Measurements from ENCODE around the gene ZBTB25. TPM values are rescaled to one million over a fixed set of nuclear protein-coding genes. Genes with fewer than 3 reads are reported as not detected.

The ZBTB25 gene
- total and polyA plus RNA-seq, 3 donors from 2014 or later, result 13.3 to 21.3 (median 20.6) TPM

DNA sequence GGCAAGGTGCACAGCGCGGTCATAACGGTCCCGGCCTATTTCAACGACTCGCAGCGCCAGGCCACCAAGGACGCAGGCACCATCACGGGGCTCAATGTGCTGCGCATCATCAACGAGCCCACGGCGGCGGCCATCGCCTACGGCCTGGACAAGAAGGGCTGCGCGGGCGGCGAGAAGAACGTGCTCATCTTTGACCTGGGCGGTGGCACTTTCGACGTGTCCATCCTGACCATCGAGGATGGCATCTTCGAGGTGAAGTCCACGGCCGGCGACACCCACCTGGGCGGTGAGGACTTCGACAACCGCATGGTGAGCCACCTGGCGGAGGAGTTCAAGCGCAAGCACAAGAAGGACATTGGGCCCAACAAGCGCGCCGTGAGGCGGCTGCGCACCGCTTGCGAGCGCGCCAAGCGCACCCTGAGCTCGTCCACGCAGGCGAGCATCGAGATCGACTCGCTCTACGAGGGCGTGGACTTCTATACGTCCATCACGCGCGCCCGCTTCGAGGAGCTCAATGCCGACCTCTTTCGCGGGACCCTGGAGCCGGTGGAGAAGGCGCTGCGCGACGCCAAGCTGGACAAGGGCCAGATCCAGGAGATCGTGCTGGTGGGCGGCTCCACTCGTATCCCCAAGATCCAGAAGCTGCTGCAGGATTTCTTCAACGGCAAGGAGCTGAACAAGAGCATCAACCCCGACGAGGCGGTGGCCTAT, 37.8 kb upstream of the ZBTB25 start:
- H3K36me3 ChIP-seq (ENCODE audit: low read depth, missing control alignments), result no peaks in the 10 kb centered on the region
- peak overlapping the region in 1 of 2 donors; percentile 85 for H3K27ac ChIP-seq
- WGBS, 2 donors, result 14% methylated on average over 73 of the region's 73 CpGs; no CpG with 5 or more reads in 1 of the 2 donors
- no peaks in the 10 kb centered on the region for H3K4me1 ChIP-seq
- peak; percentile 29 for DNase-seq
- peak overlapping the region; percentile 58 to 68 for H3K4me3 ChIP-seq
- intact Hi-C loops (cut with DNase I; ENCODE audit: low total_unique reads), result loop anchor here (10.0 kb wide), 1 partner anchor 93 kb away; no protein-coding TSS in a partner anchor
- no peaks in the 10 kb centered on the region for H3K9me3 ChIP-seq
- no peak for TF ChIP-seq CTCF (IDR thresholded peaks at IDR 0.05)
- TF ChIP-seq POLR2A (IDR thresholded peaks at IDR 0.05), result no peak
- no peaks in the 10 kb centered on the region for H3K27me3 ChIP-seq

GRCh38 chr14:64540208-64541202, 36.9 kb upstream of the ZBTB25 start, which contains the start of gene HSPA2:
TSS of gene HSPA2 (plus strand) at chr14:64540741. CDS start at chr14:64540850, 109 bp downstream.
- H3K27me3 ChIP-seq, result no peaks in the 10 kb centered on the region
- WGBS, 2 donors, result 5% methylated on average over 17 to 76 of the region's 79 CpGs
- TF ChIP-seq POLR2A (IDR thresholded peaks at IDR 0.05), result peak; percentile 82
- TF ChIP-seq CTCF (IDR thresholded peaks at IDR 0.05), result peak; percentile 63 to 84 (median 65)
- H3K36me3 ChIP-seq (ENCODE audit: low read depth, missing control alignments), result no peaks in the 10 kb centered on the region
- peak; percentile 99 for DNase-seq
- H3K9me3 ChIP-seq, result no peaks in the 10 kb centered on the region
- peak within 1 kb of the TSS; percentile 58 to 68 for H3K4me3 ChIP-seq
- H3K4me1 ChIP-seq, result no peaks in the 10 kb centered on the region
- intact Hi-C loops (cut with DNase I; ENCODE audit: low total_unique reads), result loop anchor here (10.0 kb wide), 1 partner anchor 94 kb away; no protein-coding TSS in a partner anchor
- peak within 1 kb of the TSS; percentile 73 to 85 for H3K27ac ChIP-seq

GRCh38 chr14:64536488-64537245, 33.0 kb upstream of the ZBTB25 start:
- Histone ChIP-seq H3K27me3 (no peaks in the 10 kb centered on the region), H3K4me3 (no peak overlapping the region), H3K36me3 (ENCODE audit: low read depth, missing control alignments) (no peaks in the 10 kb centered on the region), H3K27ac (no peak overlapping the region), H3K9me3 (no peaks in the 10 kb centered on the region), H3K4me1 (no peaks in the 10 kb centered on the region)
- DNase-seq, result no peak
- intact Hi-C loops (cut with DNase I; ENCODE audit: low total_unique reads), result no loop called here
- TF ChIP-seq POLR2A (IDR thresholded peaks at IDR 0.05) (no peak), CTCF (IDR thresholded peaks at IDR 0.05) (no peak)
- WGBS, 2 donors, result 75 to 76% methylated on average over 4 of the region's 4 CpGs

DNA sequence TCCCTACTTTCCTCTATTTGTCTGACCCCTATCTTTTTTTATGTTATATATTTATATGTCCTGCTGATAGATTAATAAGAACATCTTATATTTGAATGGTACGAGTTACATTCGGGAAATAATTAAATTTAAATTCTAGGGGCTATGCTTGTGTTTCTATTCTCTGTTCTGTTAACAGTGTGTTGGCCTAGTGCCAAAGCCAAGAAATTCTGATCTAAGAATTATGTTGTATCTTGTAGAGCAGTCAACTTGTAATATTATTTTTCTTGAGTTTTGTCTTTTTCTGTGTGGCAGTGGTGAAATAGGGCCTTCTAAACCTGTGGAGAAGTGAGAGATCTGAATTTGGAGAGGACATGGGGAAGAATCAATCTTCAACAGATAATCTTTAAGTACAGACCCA, 27.9 kb upstream of the ZBTB25 start:
- no peaks in the 10 kb centered on the region for H3K27me3 ChIP-seq
- 87 to 90% methylated on average over 2 of the region's 2 CpGs for WGBS, 2 donors
- H3K4me3 ChIP-seq, result no peak overlapping the region
- H3K36me3 ChIP-seq (ENCODE audit: low read depth, missing control alignments), result no peaks in the 10 kb centered on the region
- no peak overlapping the region for H3K27ac ChIP-seq
- no peak for DNase-seq
- intact Hi-C loops (cut with DNase I; ENCODE audit: low total_unique reads), result no loop called here
- no peak for TF ChIP-seq POLR2A (IDR thresholded peaks at IDR 0.05)
- TF ChIP-seq CTCF (IDR thresholded peaks at IDR 0.05), result no peak
- no peaks in the 10 kb centered on the region for H3K4me1 ChIP-seq
- H3K9me3 ChIP-seq, result no peaks in the 10 kb centered on the region
